K562 (cell line): ENCODE measurements around the gene RUNDC1. TPM values are rescaled to one million over a fixed set of nuclear protein-coding genes. Genes with fewer than 3 reads are reported as not detected.
A peak's percentile ranks its signal among the peaks of the same experiment; 100 is the strongest.

Experiments
- ATAC-seq: fragments of 200-7000 bp; cut with Tn5 transposase; 3 replicates; pipeline ENCODE4 v1.9.1; 2020; ENCODE audit warnings: moderate library complexity
- BruUV-seq: library from RNA; stranded (reverse); fragments of 400-500 nt; replicated peaks from 2 replicates; lab custom pipeline; 2021; lab: Mats Ljungman, UMichigan
- CTCF ChIA-PET: fragments of 300-600 bp; formaldehyde crosslinking; extraction: SDS; loops from one replicate; lab custom pipeline; 2021; ENCODE audit warnings: low intra/inter-chr PET ratio; lab: Yijun Ruan, JAX
- POLR2A ChIA-PET: fragments of 300-600, 350-650 bp; sonication (Branson Sonifier 250); formaldehyde crosslinking; extraction: SDS; loops from one replicate; lab custom pipeline; 2021; ENCODE audit warnings: antibody characterized with exemption, inconsistent platforms; lab: Yijun Ruan, JAX
- DNase-seq, 4 experiments: peaks; one replicate each; pipeline versions ENCODE4 v3.0.0 to v3.0.0-alpha.2; 2011 to 2018; ENCODE audit warnings: low spot score in 3 of 4, mixed read lengths in 3 of 4; ENCODE audit errors: extremely low read depth in 1 of 4
- FAIRE-seq: peaks from 2 replicates; lab custom pipeline; 2011; peaks lifted over from hg19 to GRCh38; lab: Jason Lieb, UNC
- H2AFZ ChIP-seq: 2 replicates; pipeline ENCODE4 v1.6.0; 2011; ENCODE audit warnings: low read depth, low read length, control low read depth, inconsistent platforms
- H3K27ac ChIP-seq: fragments of 200-600 bp; 3 replicates; pipeline ENCODE4 v1.8.0; 2011; ENCODE audit warnings: low read depth, mild to moderate bottlenecking, control low read depth, inconsistent platforms, low read length, moderate library complexity, mixed read lengths; ENCODE audit errors: extremely low read depth
- H3K27me3 ChIP-seq, 2 experiments: fragments of 300-600 bp in 1 of 2; 2 replicates in 1 of 2; 3 replicates in 1 of 2; pipeline versions ENCODE4 v1.6.0 to v1.8.0; 2011; ENCODE audit warnings: inconsistent platforms in 2 of 2, low read length in 2 of 2, mild to moderate bottlenecking in 1 of 2, mixed read lengths in 1 of 2, moderate library complexity in 1 of 2; ENCODE audit not compliant: control insufficient read depth in 2 of 2, insufficient read depth in 2 of 2
- H3K36me3 ChIP-seq: fragments of 300-600 bp; 3 replicates; pipeline ENCODE4 v1.8.0; 2011; ENCODE audit warnings: mild to moderate bottlenecking, low read length, inconsistent platforms; ENCODE audit not compliant: control insufficient read depth, insufficient read depth
- H3K4me1 ChIP-seq, 2 experiments: fragments of 200-600 bp in 1 of 2; replicated peaks in 1 of 2; 2 replicates in 1 of 2; 3 replicates in 1 of 2; pipeline versions ENCODE4 v1.5.1 to v1.8.0; 2011; ENCODE audit warnings: inconsistent platforms in 2 of 2, low read length in 2 of 2, mild to moderate bottlenecking in 1 of 2, mixed read lengths in 1 of 2, moderate library complexity in 1 of 2; ENCODE audit not compliant: control insufficient read depth in 2 of 2, insufficient read depth in 2 of 2
- H3K4me2 ChIP-seq: 2 replicates; pipeline ENCODE4 v1.6.1; 2011; ENCODE audit warnings: low read length, control low read depth, inconsistent platforms, mixed read lengths; ENCODE audit not compliant: insufficient read depth
- H3K4me3 ChIP-seq: fragments of 200-600 bp; sonication (generic), shearing (Covaris generic); 2 replicates; pipeline ENCODE4 v1.5.1; 2016; ENCODE audit warnings: control low read depth, inconsistent platforms
- H3K79me2 ChIP-seq: fragments of 200-600 bp; 3 replicates; pipeline ENCODE4 v1.8.0; 2011; ENCODE audit warnings: low read length, inconsistent platforms; ENCODE audit not compliant: control insufficient read depth, insufficient read depth
- H3K9ac ChIP-seq, 2 experiments: 2 replicates each; pipeline versions ENCODE4 v1.6.0 to v1.6.1; 2011; ENCODE audit warnings: low read depth in 2 of 2, low read length in 2 of 2, control low read depth in 1 of 2, inconsistent platforms in 1 of 2, mild to moderate bottlenecking in 1 of 2, mixed read lengths in 1 of 2; ENCODE audit not compliant: insufficient read depth in 1 of 2
- H3K9me1 ChIP-seq: one replicate; pipeline ENCODE4 v1.6.0; 2011; ENCODE audit warnings: inconsistent platforms, mild to moderate bottlenecking, low read length, moderate library complexity; ENCODE audit not compliant: control insufficient read depth, insufficient read depth
- H3K9me3 ChIP-seq: replicated peaks from 2 replicates; pipeline ENCODE4 v1.5.1; 2011; ENCODE audit warnings: low read depth, low read length, inconsistent platforms; ENCODE audit not compliant: control insufficient read depth, insufficient read depth
- H4K20me1 ChIP-seq: replicated peaks from 2 replicates; pipeline ENCODE4 v1.6.1; 2011; ENCODE audit warnings: low read length, inconsistent platforms, mixed read lengths; ENCODE audit not compliant: control insufficient read depth, insufficient read depth
- ATF6 ChIP-seq: sonication (generic); formaldehyde crosslinking; IDR thresholded peaks from 2 replicates; pipeline ENCODE4 v1.4.0; 2020; ENCODE audit warnings: mild to moderate bottlenecking, missing genetic modification reagents
- KDM5B ChIP-seq: fragments of 200-600 bp; sonication (generic); IDR thresholded peaks from 2 replicates; pipeline ENCODE4 v1.6.1; 2012; ENCODE audit warnings: low read depth, mild to moderate bottlenecking, moderate library complexity, low read length, control low read depth, inconsistent platforms; ENCODE audit not compliant: insufficient replicate concordance
- MCM3 ChIP-seq: fragments of 450-650 bp; IDR thresholded peaks from 2 replicates; pipeline ENCODE4 v1.6.1; 2016
- MTA1 ChIP-seq: fragments of 450-650 bp; IDR thresholded peaks from 2 replicates; pipeline ENCODE4 v1.6.1; 2017; ENCODE audit warnings: borderline replicate concordance
- NCOR1 ChIP-seq: fragments of 450-650 bp; IDR thresholded peaks from 2 replicates; pipeline ENCODE4 v1.6.1; 2016; ENCODE audit warnings: mild to moderate bottlenecking, moderate library complexity
- SRSF7 ChIP-seq: fragments of 200-400 bp; formaldehyde crosslinking; optimal IDR thresholded peaks from 2 replicates; pipeline ENCODE3; 2017; ENCODE audit warnings: mild to moderate bottlenecking, low read depth, low read length
- TFE3 ChIP-seq: fragments of 450-650 bp; formaldehyde crosslinking; IDR thresholded peaks from 2 replicates; pipeline ENCODE4 v1.4.0; 2020; ENCODE audit warnings: mild to moderate bottlenecking, mixed read lengths
- ZNF76 ChIP-seq: fragments of 250-450 bp; sonication (Bioruptor Pico); IDR thresholded peaks from 2 replicates; pipeline ENCODE4 v1.4.0; 2020; ENCODE audit warnings: mild to moderate bottlenecking, moderate library complexity, borderline replicate concordance
- WGBS: fragments of 100-300 bp; shearing (Covaris generic); methylation state at CpG from one replicate; pipeline ENCODE4 v1.1.6; 2016; ENCODE audit warnings: low coverage, mixed read lengths; ENCODE audit not compliant: insufficient coverage; ENCODE audit errors: missing lambda C conversion rate; 5-methylcytosine and 5-hydroxymethylcytosine counted together
- in situ Hi-C: fragments of 300-500 bp; cut with MboI; formaldehyde crosslinking; loops from 4 replicates; pipeline ENCODE4 v1.15.0; 2018; ENCODE audit warnings: inconsistent platforms, mixed read lengths
- intact Hi-C: fragments of 100-400 bp; cut with micrococcal nuclease; formaldehyde crosslinking; loops from 2 replicates; pipeline ENCODE4 v1.14.2; 2022
- polyA plus RNA-seq, 8 experiments: library from polyadenylated mRNA; depleted of rRNA in 4 of 8; stranded (reverse) in 5 of 8; unstranded in 3 of 8; fragments of >200 nt; fragmentation: Nextera tagmentation in 2 of 8; fragmentation: Illumina TruSeq in 1 of 8; extraction: Ambion mirVana in 2 of 8; extraction: Trizol in 1 of 8; gene quantifications; 2 replicates each; pipeline versions ENCODE4 v1.2.1 to v1.2.3, GENCODE V29; 2011 to 2014; ENCODE audit warnings: inconsistent platforms in 1 of 8, missing spikeins in 1 of 8
- total RNA-seq, 7 experiments: library from RNA; depleted of rRNA in 6 of 7; stranded (reverse); fragments of >200 nt in 6 of 7; fragmentation: Illumina TruSeq in 2 of 7; extraction: Trizol in 2 of 7; gene quantifications; 2 replicates each; pipeline versions ENCODE4 v1.2.1 to v1.2.3, GENCODE V29; 2011 to 2021; ENCODE audit warnings: low replicate concordance in 1 of 7
- TF ChIP-seq, protein P1 (sequence below): fragments of 450-650 bp; formaldehyde crosslinking; IDR thresholded peaks from 2 replicates; pipeline ENCODE4 v1.4.0; 2022; ENCODE audit warnings: mild to moderate bottlenecking, moderate library complexity
- TF ChIP-seq, protein P2 (sequence below): IDR thresholded peaks from 2 replicates; pipeline ENCODE4 v1.6.1; 2011; ENCODE audit warnings: borderline replicate concordance, low read depth, mild to moderate bottlenecking, moderate library complexity, low read length; ENCODE audit not compliant: insufficient read depth, poor library complexity, severe bottlenecking
- TF ChIP-seq, protein P3 (sequence below): IDR thresholded peaks from 2 replicates; pipeline ENCODE4 v1.6.1; 2016; ENCODE audit warnings: missing genetic modification characterization, missing compliant biosample characterization
- TF ChIP-seq, protein P4 (sequence below): fragments of 450-650 bp; formaldehyde crosslinking; IDR thresholded peaks from 2 replicates; pipeline ENCODE4 v1.4.0; 2022; ENCODE audit warnings: missing genetic modification characterization

RUNDC1 gene
- total and polyA plus RNA-seq, 9 of the 15 experiments (the other 6 are each of a cell fraction or from before 2014, with no cell fraction given) = 3.4 to 12.6 (median 9.4) TPM

GRCh38 chr17:43025290-43025657 lies 44.9 kb downstream of the RUNDC1 start:
- POLR2A ChIA-PET = interaction anchor here (0.6 to 6.7 kb wide), 4 partner anchors 10 to 681 kb away, joined by 3 to 79 read pairs (median 6); no protein-coding TSS in a partner anchor
- Histone ChIP-seq H3K9me1 (no peaks in the 10 kb centered on the region), H3K79me2 (peaks cover 16% of the 10 kb centered on the region), H3K9ac (peak overlapping the region; percentile 22 to 92; a peak in 3 of 4 replicates), H3K4me1 (peaks cover 10 to 63% of the 10 kb centered on the region in 2 experiments), H3K36me3 (peaks cover under 1% of the 10 kb centered on the region; the same call in 1 of the 3 replicates), H3K4me3 (peak overlapping the region; percentile 58), H3K9me3 (no peaks in the 10 kb centered on the region), H4K20me1 (no peaks in the 10 kb centered on the region), H2AFZ (peak overlapping the region; percentile 74; the same call in 1 of the 2 replicates), H3K27ac (no peak overlapping the region), H3K27me3 (no peaks in the 10 kb centered on the region), H3K4me2 (peak overlapping the region; percentile 58)
- intact Hi-C loops (loop anchor here (2.0 kb wide), 1 partner anchor 100 kb away; the partner anchor contains the start of gene BRCA1), in situ Hi-C loops (no loop called here)
- CTCF ChIA-PET = no interaction called here
- FAIRE-seq = no peak
- no TSS peak for BruUV-seq
- peak in 1 of 4 experiments; percentile 34 for DNase-seq
- WGBS = no CpG with 5 or more reads among the region's 27 CpGs
- ATAC-seq = no peak
- no peak for TF ChIP-seq KDM5B
- TF ChIP-seq NCOR1 = no peak
- TF ChIP-seq, protein P1, sequence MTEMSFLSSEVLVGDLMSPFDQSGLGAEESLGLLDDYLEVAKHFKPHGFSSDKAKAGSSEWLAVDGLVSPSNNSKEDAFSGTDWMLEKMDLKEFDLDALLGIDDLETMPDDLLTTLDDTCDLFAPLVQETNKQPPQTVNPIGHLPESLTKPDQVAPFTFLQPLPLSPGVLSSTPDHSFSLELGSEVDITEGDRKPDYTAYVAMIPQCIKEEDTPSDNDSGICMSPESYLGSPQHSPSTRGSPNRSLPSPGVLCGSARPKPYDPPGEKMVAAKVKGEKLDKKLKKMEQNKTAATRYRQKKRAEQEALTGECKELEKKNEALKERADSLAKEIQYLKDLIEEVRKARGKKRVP (CRISPR knock-in tag) = no peak
- TF ChIP-seq, protein P2, sequence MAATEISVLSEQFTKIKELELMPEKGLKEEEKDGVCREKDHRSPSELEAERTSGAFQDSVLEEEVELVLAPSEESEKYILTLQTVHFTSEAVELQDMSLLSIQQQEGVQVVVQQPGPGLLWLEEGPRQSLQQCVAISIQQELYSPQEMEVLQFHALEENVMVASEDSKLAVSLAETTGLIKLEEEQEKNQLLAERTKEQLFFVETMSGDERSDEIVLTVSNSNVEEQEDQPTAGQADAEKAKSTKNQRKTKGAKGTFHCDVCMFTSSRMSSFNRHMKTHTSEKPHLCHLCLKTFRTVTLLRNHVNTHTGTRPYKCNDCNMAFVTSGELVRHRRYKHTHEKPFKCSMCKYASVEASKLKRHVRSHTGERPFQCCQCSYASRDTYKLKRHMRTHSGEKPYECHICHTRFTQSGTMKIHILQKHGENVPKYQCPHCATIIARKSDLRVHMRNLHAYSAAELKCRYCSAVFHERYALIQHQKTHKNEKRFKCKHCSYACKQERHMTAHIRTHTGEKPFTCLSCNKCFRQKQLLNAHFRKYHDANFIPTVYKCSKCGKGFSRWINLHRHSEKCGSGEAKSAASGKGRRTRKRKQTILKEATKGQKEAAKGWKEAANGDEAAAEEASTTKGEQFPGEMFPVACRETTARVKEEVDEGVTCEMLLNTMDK = no peak
- TF ChIP-seq SRSF7 = no peak
- TF ChIP-seq TFE3 (CRISPR knock-in tag) = no peak
- 0 out of 2 replicates have a peak, but pooled peaks have one; percentile 27 for TF ChIP-seq MTA1
- TF ChIP-seq MCM3 = no peak
- TF ChIP-seq, protein P3, sequence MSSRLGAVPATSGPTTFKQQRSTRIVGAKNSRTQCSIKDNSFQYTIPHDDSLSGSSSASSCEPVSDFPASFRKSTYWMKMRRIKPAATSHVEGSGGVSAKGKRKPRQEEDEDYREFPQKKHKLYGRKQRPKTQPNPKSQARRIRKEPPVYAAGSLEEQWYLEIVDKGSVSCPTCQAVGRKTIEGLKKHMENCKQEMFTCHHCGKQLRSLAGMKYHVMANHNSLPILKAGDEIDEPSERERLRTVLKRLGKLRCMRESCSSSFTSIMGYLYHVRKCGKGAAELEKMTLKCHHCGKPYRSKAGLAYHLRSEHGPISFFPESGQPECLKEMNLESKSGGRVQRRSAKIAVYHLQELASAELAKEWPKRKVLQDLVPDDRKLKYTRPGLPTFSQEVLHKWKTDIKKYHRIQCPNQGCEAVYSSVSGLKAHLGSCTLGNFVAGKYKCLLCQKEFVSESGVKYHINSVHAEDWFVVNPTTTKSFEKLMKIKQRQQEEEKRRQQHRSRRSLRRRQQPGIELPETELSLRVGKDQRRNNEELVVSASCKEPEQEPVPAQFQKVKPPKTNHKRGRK (tag) = no peak
- TF ChIP-seq ATF6 (CRISPR knock-in tag) = no peak
- no peak for TF ChIP-seq ZNF76 (CRISPR knock-in tag)
- TF ChIP-seq, protein P4, sequence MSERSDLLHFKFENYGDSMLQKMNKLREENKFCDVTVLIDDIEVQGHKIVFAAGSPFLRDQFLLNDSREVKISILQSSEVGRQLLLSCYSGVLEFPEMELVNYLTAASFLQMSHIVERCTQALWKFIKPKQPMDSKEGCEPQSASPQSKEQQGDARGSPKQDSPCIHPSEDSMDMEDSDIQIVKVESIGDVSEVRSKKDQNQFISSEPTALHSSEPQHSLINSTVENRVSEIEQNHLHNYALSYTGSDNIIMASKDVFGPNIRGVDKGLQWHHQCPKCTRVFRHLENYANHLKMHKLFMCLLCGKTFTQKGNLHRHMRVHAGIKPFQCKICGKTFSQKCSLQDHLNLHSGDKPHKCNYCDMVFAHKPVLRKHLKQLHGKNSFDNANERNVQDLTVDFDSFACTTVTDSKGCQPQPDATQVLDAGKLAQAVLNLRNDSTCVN (CRISPR knock-in tag) = no peak
